GM12891 (cell line): ENCODE measurements around the gene ACSBG1. TPM values are rescaled to one million over a fixed set of nuclear protein-coding genes. Genes with fewer than 3 reads are reported as not detected.

ENCODE experiments used
- DNase-seq: peaks from one replicate; pipeline ENCODE4 v3.0.0; 2011; ENCODE audit warnings: low spot score; ENCODE audit not compliant: insufficient read length
- FAIRE-seq: peaks from 2 replicates; lab custom pipeline; 2011; peaks lifted over from hg19 to GRCh38; lab: Jason Lieb, UNC
- PAX5 ChIP-seq: IDR thresholded peaks from 2 replicates; pipeline ENCODE4 v1.6.1; 2011; ENCODE audit warnings: low read length, moderate library complexity, mild to moderate bottlenecking; ENCODE audit not compliant: insufficient read depth, severe bottlenecking
- POLR2A ChIP-seq: IDR thresholded peaks from 2 replicates; pipeline ENCODE4 v1.6.1; 2011; ENCODE audit warnings: low read depth, low read length, control low read depth
- POLR2AphosphoS5 ChIP-seq: IDR thresholded peaks from 2 replicates; pipeline ENCODE4 v1.6.1; 2011; ENCODE audit warnings: low read depth, low read length, control low read depth
- POU2F2 ChIP-seq: IDR thresholded peaks from 2 replicates; pipeline ENCODE4 v1.6.1; 2011; ENCODE audit warnings: low read depth, mild to moderate bottlenecking, control low read depth, low read length, moderate library complexity
- SPI1 ChIP-seq: IDR thresholded peaks from 2 replicates; pipeline ENCODE4 v1.6.1; 2011; ENCODE audit warnings: low read depth, low read length, control low read depth
- TAF1 ChIP-seq: IDR thresholded peaks from 2 replicates; pipeline ENCODE4 v1.6.1; 2011; ENCODE audit warnings: low read depth, low read length, control low read depth
- polyA plus RNA-seq: library from polyadenylated mRNA; unstranded; fragments of >200 nt; gene quantifications from one replicate; pipeline ENCODE4 v1.2.1, GENCODE V29; 2012; ENCODE audit warnings: low read depth, missing spikeins, inconsistent platforms; ENCODE audit not compliant: missing spikeins

The ACSBG1 gene, protein sequence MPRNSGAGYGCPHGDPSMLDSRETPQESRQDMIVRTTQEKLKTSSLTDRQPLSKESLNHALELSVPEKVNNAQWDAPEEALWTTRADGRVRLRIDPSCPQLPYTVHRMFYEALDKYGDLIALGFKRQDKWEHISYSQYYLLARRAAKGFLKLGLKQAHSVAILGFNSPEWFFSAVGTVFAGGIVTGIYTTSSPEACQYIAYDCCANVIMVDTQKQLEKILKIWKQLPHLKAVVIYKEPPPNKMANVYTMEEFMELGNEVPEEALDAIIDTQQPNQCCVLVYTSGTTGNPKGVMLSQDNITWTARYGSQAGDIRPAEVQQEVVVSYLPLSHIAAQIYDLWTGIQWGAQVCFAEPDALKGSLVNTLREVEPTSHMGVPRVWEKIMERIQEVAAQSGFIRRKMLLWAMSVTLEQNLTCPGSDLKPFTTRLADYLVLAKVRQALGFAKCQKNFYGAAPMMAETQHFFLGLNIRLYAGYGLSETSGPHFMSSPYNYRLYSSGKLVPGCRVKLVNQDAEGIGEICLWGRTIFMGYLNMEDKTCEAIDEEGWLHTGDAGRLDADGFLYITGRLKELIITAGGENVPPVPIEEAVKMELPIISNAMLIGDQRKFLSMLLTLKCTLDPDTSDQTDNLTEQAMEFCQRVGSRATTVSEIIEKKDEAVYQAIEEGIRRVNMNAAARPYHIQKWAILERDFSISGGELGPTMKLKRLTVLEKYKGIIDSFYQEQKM
- 0.04 TPM for polyA plus RNA-seq

DNA sequence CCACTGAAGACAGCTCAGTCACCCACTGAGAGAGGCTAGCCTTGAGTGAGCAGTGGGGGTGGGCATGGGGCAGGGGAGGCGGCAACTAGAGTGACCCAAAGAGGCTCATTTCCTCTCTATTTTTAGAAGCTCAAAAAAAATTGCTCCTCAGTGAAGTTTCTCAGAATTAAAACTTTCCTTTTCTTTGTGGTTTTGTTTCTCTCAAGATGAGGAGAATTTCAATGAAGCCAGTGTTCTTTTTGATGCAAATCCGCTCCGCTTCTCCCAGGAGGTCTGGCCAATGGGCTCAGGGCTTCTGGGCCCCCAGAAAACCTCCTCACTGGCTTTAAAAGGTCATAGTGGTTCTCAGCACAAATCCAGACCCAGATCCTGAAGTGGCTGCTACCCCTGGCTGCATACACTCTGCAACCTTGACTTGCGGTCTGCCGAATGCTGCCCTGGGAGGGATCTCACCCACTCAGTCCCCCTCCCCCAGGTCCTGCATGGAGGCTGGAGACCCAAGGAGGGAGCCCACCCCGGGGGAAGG lies at the start of gene ACSBG1:
Gene ACSBG1, minus strand, starts transcription at position 51 of the 526 bp plus-strand sequence. CDS start 64 bp downstream, outside the sequence.
- DNase-seq, result no peak
- TF ChIP-seq PAX5 (no peak), TAF1 (no peak), POU2F2 (no peak), POLR2A (no peak), POLR2AphosphoS5 (no peak), SPI1 (no peak)
- FAIRE-seq, result no peak

DNA sequence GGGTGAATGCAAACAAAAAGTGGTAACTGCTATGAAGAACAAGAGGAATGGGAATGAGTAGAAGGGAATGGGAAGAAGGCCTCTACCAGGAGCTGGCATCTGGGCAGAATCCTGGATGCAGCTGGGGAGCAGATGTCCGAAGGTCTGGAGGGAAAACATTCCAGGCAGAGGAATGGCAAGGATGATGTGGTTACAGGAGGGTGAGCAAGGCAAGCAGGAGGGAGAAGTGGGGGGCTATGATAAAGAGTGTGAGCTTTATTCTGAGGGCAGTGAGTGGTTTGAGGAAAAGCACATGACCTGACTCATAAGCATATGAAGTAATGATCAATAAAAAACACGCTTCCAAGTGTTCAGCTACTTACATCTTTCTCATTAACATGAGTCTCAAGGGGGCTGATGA lies 48.0 kb upstream of the ACSBG1 start:
- DNase-seq, result no peak
- TF ChIP-seq POLR2A (no peak), POLR2AphosphoS5 (no peak), PAX5 (no peak), SPI1 (no peak), POU2F2 (no peak)
- no peak for FAIRE-seq

DNA sequence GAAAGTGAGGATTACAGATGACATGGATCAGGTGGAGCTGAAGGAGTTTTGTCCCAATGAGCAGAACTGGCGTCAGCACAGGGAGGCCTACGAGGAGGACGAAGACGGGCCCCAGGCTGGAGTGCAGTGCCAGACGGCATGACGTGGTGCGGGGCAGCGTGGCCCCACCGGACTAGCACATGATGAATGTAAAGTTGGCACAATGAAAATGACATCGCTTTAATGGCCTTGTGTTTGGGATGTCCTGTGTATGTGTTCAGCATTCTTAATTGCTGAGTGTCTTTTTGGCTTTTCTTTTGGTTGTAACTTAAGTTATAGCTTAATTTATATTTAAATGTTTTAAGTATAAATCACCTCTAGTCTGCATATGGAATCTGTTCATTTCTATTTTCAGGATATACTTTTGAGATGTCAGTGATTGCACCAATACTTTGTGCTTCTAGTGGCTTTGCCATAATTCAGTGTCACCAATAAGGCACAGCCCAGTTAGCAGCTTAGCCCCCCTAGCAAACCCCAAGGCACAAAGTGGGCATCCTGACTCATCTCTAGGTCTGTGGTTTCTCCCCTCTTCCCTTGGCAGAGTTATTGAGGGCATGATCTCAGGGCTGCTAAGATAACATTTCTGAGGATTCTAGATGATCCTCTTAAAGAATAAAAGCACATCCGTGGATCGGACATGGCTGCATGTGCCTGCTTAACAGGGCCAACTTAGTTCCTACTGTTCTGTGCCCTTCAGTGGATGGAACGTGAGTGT lies 46.1 kb upstream of the ACSBG1 start:
- no peak for DNase-seq
- TF ChIP-seq TAF1 (no peak), POU2F2 (no peak), PAX5 (no peak), POLR2A (no peak), POLR2AphosphoS5 (no peak), SPI1 (no peak)
- no peak for FAIRE-seq

DNA sequence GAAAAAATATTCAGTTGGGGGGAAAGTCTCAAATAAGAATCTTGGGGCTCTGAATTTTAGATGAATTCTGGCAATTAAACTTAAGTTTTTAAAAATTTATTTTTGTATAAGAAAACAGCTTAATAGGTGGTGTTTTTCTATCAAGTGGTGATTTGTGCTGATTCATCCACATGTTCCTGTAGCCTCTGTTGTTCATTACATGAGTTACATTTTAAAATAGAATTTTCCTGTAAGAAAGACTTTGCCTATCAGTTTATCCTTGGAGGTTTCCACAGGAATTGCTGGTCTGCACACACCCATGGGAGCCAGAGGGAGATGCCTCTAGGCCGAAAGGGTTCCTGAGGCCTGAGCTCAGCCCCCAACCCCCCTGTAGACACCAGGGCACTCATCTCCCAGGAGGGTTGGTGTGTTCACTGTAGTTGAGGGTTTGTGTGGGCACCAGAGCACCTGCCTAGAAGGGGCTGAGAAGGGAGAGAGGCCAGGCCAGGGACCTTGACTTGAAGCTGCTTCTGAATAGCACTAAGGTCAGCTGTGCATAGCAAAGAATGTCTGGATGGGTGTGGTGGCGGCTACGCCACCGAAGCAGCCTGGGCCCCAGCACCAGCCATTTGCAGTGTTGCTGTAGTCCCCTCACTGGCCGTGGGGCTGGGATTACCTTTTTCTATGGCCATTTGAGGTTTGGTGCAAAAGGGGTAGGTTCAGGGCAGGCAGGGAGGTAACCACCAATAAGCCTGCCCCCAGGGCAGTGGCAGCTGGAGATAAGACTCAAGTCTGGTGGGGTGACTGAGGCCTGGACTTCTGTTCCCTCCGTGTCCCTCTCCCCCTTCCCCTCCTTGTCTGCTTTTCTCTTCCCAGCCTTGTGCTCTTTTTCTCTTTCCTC lies 41.9 kb upstream of the ACSBG1 start:
- DNase-seq (no peak), FAIRE-seq (no peak)
- TF ChIP-seq TAF1, result no peak
- no peak for TF ChIP-seq SPI1
- no peak for TF ChIP-seq POLR2AphosphoS5
- no peak for TF ChIP-seq PAX5
- no peak for TF ChIP-seq POU2F2
- no peak for TF ChIP-seq POLR2A

DNA sequence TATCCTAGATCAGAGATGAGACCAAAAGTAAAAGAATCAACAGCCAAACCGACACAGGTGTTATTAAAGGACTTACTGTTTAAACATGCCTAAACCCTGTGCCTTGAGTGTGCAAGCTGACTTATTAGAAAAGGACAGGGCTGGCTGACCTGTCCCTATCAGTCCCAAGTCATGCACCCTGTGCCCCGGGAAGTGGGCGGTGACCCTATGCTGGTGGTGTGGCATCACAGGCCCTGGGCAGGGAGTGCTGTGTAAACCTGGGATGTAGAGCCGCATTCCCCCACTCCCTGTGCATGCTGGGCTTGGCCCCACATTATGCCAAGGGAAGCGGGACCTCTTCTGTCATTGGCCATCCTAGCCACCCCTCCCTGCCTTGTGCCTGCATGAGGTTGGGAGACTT lies 40.6 kb upstream of the ACSBG1 start:
- TF ChIP-seq PAX5 (no peak), TAF1 (no peak), SPI1 (no peak), POLR2AphosphoS5 (no peak), POU2F2 (no peak), POLR2A (no peak)
- FAIRE-seq (no peak), DNase-seq (no peak)

DNA sequence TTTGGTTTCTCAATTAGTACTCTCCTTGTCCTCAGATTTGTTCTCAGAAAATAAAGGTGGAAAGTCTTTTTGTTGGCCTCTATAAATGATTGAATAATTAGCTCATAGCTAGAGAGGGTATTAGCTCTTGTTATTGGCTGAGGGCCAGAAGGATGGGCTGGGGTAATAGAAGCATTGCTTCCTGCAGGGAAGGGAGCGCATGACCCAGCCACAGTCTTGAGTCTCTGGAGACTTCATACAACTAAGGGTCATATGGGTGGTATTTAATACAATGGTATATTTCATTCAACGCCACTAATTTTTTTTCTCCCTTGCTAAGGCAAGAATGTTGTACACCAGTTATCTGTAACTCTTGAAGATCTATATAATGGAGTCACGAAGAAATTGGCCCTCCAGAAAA lies 38.4 kb upstream of the ACSBG1 start:
- DNase-seq (no peak), FAIRE-seq (no peak)
- TF ChIP-seq SPI1 (no peak), PAX5 (no peak), POU2F2 (no peak), POLR2AphosphoS5 (no peak), TAF1 (no peak), POLR2A (no peak)

DNA sequence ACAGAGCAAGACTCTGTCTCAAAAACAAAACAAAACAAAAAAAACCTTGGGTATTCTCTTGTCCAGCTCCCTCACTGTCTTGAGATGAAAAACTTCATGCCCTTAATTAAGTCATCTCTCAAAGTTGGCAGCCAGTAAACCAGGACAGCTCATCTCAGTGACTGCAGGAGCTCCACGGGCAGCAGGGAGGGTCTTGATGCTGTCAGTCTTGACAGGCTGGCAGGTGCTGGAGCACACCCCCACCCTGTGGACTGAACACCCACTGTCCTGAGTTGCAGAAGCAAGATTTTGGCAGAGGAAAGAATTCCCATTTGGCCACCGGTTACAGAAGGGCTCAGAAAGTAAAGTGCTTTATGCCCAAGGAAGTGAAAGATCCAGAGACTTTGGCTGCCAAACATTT lies 38.0 kb upstream of the ACSBG1 start:
- no peak for FAIRE-seq
- TF ChIP-seq PAX5, result no peak
- DNase-seq, result no peak

DNA sequence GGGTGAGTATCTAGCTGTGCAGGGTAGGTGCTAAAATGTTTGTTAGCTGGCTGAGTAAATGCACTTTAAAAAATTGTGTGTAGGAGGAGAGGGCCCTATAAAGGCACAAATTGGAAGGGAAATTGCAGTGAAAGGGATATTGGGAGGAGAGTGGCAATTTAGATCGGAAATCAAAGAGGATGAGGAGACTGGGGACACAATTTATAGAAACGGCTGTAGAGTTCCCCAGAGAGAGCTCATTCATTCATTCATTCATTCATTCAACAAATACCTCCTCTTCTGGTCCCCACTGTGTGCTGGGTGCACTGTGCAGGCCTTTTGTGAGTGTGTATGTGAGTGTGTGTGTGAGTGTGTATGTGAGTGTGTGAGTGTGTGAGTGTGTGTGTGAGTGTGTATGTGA lies 32.4 kb upstream of the ACSBG1 start:
- no peak for FAIRE-seq
- DNase-seq, result no peak
- no peak for TF ChIP-seq POLR2AphosphoS5
- no peak for TF ChIP-seq SPI1
- no peak for TF ChIP-seq POU2F2
- no peak for TF ChIP-seq TAF1
- no peak for TF ChIP-seq PAX5
- no peak for TF ChIP-seq POLR2A
